TTC549 (cell line): ENCODE results near the gene STK16.

Source experiments
- FAIRE-seq: peaks from 2 replicates; lab custom pipeline; 2012; peaks lifted over from hg19 to GRCh38; lab: Jason Lieb, UNC

STK16 gene

DNA sequence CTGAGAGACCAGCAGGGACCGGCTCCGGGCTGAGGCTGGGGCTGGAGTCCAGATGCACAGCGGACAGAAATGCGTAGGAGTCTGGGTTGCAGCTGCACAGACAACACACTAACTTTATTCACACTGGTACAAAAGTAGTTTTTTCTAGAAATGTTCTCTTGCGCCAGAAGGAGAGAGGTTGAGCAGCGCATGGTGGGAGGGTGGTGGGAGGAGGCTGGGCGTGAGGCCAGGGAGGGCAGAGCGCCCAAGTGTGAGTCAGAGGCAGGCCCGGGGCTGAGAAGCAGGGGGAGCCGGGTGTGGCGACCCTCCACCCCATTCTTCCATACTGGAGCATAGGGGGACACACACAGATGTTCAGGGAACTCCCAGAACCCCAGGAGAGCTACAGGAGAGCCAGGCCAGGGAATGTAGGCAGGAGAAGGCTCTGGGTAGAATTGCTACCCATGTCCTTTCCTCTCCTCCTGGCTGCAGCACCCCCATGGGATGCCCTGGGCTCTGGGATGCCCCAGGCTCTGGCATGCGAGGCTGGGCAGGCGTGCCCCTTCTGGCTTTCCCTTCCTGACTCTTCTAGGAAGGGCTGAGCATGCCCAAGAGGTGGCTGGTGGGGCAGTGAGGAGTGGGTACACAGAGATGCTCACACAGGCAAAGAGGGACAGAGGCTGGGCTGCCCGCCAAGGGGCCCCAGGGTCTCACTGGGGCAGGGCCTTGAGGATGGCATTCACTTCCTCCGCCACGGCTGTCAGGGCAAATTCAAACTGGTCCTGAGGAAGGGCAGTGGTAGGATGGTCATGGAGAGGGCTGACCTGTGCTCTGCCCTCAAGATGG, 44.5 kb downstream of the STK16 start:
- no peak for FAIRE-seq

DNA sequence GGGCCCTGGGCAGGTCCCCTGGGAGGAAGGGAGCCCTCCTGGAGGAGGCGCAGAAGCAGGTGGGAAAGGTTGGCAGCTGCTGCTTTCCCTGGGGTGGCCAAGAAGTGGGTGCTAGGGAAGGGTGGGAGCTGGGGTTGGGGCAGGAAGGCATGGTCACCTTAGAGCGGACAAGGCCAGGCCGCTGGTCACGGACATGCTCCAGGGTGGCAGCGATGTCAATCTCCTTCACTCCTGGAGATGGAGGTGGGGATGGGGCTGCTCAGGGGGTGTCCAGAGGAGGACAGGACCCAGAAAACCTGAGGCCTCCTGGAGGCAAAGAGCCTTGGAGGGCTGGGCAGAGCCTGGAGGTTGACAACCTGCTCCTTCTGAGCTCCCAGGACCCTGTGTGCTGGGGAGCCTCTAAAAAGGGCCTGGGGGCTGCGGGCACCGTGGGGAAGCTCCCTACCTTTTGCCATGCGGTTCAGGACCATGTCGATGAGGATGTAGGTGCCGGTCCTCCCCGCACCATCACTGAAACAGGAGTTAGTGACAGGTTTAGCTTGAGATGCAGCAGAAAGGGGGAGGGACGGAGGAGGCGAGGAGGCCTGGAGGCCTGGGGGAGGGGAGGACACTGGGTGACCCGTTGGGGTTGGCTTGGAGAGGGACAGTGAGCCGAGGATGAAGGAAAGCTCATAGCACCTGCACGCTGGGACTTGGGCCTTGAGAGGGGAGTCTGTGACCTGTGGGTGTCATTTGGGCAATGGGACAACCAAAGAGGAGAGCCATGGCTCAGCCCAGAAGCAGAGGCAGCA, 45.3 kb downstream of the STK16 start:
- FAIRE-seq, result no peak

DNA sequence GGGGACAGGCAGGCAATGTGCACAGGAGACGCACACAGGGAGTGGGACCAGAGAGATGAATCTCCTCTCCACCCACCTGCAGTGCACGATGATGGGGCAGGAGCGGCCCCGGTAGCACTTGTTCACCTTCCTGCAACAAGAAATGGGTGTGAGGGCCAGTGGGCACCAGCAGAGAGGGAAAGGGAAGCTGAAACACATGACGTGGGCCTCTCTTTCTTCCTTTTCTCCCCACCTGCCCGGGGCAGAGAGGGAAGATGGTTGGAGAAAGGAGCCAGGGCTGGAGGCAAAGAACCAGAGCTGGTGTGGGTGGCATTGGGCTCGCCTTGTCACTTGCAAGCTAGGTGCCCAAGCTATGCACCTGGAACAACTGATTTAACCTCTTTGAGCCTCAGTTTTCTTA, 46.1 kb downstream of the STK16 start:
- FAIRE-seq, result no peak

DNA sequence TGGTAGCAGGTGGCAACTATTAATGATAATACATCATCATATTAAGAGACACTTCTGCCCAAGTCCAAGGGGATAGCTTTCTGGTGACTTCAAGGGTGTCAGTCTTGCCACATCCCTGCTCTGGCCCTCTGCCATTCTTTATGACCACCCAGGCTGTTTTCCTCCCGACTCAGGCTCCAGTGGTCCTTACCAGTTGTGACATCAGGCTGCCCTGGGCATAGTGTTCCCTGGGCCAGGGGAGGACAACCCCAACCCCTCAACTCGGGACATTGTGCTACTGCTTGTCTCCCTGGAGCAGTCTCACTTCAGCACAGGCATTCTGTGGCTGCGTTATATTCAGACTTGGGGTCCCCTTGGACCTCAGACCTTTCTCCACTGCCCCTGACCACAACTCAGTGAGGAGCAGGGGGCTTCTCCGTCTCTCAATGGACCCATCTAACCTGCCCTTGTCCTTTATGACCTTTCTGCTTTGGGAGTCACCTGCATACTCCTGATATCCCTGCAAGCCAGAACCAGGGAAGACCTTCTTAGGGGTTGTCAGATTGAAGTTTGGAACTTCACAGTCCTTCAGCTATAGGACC, 46.7 kb downstream of the STK16 start:
- FAIRE-seq, result no peak

DNA sequence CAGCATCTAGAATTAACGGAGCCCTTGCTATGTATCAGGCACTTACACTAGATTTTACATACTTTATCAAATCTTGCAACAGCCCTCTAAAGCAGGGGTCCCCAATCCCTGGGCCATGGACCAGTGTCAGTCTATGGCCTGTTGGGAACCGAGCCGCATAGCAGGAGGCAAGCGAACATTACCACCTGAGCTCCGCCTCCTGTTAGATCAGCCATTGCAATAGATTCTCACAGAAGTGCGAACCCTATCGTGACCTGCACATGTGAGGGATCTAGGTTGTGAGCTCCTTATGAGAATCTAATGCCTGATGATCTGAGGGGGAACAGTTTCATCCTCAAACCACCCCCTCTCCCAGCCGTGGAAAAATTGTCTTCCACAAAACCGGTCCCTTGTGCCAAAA, 47.3 kb downstream of the STK16 start:
- FAIRE-seq, result no peak

DNA sequence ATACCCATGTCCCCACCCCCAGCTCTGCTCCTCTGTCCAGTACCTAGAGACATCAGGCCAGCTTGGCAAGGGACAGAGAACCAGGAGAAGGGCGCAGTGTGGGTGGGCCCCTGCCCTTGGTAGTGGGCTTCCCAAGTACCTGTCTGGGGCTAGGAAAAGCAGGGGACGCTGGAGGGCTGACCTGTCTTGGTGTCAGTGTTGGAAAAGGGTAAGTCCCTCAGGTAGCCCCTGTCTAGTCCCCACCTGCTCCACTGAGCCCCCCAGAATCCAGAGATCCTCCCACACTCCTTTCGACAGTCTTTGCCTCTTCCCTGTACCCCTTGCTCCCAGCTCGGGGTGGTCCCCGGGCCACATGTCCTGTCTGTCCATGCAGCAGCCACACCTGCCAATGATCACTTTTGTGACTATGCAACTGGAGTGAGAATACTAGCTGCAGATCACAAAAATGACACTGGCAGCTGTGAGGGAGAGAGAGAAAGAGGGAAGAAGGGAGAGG, 48.5 kb downstream of the STK16 start:
- no peak for FAIRE-seq

DNA sequence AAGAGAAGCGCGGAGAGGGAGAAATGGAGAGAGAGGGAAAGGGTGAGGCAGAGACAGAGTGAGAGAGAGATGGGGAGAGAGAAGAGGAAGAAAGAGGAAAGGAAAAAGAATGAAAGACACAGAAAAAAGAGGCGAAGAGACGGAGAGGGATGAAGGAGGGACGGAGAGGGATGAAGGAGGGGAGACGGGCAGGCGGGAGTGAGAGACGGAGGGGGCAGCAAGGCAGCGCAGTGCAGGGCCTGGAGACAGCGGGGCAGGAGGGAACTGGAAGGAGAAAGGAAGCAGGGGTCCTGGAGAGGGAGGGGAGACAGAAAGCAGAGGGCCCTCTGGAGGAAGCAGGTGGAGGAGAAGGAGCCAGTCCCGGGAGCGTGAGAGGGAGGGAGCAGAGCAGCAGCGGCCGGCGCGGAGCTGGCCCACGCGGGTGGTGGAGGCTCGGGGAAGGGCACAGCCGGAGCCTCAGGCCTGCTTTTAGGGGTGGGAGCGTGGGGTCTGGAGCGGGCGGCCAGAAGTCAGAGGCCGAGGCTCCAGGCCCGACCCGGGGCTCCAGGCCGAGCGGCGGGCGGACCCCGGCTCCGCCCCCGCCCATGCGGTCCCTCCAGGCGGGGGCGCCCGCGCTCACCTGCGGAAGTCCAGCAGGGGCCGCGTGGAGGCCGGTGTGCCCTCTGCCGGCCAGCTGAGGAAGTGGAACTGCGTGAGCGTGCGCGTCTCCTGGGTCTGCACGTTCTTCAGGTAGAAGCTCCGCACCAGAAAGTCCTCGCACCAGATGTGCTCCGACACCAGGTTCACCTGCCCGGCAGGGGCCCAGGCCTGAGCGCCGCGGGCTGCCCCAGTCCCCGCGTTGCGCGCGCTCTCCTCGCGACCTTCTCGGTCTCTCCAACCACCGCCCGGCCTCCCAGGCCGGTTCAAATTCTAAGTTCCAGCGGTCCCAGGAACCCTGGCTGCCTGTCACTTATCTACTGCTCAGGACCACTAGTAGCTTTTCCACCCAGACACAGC, 49.4 kb downstream of the STK16 start:
- FAIRE-seq, result no peak

DNA sequence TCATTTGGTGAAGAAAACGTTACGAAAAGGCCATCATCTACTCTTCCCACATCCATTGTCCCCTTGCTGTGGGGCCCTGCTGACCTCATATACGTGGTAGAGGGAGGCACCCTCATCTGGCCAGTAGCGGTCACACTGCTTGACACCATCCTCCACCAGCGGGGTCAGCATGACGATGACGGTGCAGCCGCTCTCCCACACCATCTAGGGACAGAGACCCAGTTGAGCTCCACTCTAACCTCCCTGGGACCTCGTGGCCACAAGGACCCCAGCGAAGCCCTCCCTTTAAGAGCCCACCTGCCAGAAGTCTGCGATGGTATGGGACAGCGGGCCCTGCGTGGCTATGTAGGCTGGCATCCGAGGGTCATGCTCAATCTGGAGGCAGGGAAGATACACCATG, 50.9 kb downstream of the STK16 start:
- no peak for FAIRE-seq

DNA sequence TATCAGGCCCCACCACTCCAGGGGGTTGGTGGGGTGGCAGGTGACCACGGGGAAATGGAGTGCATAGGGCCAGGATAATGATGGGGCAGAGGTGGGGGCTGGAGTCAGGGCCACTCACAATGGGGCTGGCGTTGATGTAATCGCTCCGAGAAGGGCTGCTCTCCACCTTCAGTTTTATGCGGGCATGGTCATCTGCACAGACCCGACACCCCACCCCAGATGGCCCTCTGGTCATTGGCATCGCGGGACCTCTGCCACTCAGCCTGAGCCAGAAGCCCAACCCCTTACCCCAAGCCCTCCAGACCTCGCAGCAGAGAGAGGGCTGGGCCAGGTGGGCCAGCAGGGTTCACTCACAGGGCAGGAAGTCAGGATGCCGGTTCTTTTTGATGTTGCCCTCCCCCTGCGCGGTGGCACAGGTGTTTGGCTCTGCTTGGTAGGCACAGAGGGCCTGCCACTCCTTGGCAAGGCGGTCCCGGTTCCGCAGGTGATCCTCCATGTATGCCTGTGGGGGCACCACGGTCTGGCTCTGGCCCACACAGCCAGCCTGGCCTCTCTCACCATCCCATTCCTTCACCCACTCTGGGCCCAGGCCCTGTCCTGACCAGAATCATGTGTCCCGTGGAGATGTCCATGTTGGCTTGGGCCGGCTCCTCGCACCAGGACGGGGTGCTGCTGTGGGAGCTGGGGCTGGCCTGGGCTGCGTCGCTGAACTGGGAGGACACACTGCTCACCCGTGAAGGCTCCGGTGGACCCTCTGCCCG, 51.5 kb downstream of the STK16 start:
- FAIRE-seq, result no peak

DNA sequence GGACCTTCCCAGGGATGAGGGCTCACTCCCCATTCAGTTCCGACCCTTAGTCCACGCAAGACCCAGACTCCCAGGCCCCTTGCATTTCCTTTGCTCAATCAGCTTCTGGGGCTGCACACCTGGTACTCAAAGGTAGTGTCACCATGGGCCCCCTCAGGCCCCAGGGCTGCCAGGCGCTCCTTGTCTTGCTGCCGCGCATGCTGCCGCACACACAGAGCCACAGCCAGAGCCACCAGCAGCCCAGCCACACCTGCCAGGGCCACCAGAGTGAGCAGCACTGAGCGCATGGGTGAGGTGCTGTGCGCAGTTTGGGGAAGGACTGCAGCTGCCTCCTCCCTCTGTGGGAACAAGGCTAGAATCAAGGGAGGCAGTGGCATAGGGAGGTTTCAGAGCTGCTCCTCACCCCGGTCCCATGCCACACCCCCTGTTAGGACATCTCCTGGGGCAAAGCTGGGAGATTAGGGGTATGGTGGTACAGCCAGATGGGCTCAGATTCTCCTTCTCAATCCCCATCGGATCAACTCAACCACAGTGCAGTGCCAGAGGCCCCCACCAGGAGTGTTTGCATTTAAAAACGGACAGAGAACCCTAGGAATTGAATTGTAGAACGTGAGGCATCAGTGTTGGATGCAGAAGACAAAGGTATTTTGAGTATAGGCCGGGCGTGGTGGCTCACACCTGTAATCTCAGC, 52.6 kb downstream of the STK16 start:
- FAIRE-seq, result no peak

DNA sequence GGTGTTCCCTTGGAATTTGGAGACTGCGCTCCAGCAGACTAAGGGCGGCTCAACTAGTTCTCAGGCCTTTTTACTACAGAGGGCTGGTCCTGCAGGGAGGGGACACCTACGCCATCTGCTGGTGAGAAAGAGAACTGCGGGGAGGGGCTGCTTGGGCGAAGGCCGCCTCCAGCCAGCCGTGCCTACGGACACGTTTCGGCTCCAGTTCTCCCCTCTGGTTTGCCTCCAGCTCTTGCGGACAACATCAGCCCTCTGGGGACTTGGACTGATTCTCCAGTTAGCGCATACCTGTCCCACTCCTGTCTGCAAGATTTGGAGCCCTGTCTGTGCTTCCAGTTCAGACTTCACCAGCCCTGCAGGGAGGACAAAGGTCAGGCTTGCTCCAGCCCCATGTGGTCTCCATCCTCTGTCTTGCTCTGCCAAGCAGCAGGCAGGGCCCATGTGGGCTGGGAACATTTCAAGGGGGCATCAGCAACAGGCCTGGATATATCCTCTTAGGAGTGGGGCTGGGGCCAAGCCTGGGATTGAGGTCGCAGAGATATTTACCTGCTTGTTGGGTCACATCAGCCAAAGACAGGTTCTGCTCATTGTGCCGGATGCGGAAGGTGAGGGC, 53.6 kb downstream of the STK16 start:
- peak; percentile 31 for FAIRE-seq

DNA sequence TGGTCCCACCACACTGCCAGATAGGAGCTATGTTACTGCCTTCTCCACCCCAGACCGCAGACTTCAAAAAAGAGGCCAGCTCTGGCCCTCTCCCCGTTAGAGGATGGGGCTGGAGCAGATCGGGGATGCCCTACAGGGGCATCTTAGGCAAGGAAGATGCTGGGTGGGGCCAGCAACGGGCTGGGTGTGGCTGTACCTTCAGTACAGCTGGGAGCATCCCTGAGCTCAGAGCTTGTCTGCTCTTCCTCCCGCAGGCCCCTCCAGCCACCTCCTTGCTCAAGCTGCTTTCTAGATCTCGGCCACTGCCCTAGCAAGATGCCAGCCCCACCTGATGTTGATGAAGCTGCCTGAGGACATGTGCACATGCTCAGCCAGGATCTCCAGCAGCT, 54.1 kb downstream of the STK16 start:
- no peak for FAIRE-seq
